HG03280 (cell line): ENCODE data around the gene SPATA31D3.
"Not testable (repeated sequence)": the region's sequence is repeated elsewhere in the genome, so short reads cannot be mapped to it uniquely, and the experiment has no call there.

Experiments used
- ATAC-seq: cut with Tn5 transposase; IDR thresholded peaks from one replicate; pipeline ENCODE4 v1.9.1; 2021; ENCODE audit warnings: mild to moderate bottlenecking, moderate library complexity; ENCODE audit not compliant: unreplicated experiment

SPATA31D3 gene

DNA sequence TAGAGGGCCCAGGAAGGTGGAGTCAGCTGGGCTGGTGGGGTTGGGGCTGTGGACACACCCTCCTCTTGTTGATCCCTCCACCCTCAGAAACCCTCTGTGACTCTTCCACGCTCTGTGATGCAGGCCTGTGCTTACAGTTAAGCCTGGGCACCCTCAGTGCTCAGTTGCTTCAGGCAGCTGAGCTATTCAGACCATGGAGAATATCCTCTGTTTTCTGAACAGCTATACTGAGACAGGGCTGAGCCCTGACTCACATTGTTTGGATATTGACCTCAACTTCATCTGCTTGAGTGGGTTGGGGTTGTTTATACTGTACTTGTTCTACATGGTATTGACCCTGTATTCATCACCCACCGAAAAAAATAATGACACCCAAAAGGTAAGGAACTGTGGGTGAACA is at the start of gene SPATA31D3:
Gene SPATA31D3 (plus strand): TSS at position 108 of the 400 bp plus-strand sequence. CDS start 86 bp downstream, at position 194.
- ATAC-seq = not testable (repeated sequence)

DNA sequence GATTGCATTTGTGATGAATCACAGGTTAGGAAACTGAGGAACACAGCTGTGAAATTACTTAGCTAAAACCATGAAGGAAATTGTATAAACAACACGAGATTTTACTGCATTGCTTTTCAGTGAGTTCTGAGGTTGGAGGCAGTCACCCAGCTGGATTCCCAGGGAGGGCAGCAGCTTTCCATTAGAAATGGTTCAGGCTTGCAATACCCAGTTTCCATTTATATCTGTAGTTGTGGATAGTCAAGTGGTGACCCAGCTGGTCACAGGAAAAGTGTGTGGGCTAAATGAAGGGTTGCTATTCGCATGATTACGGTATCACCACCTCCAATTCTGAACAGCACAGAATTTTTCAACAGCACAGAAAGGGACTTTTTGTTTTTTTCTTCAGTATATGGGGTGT is 49.4 kb upstream of the SPATA31D3 start:
- no peak for ATAC-seq

DNA sequence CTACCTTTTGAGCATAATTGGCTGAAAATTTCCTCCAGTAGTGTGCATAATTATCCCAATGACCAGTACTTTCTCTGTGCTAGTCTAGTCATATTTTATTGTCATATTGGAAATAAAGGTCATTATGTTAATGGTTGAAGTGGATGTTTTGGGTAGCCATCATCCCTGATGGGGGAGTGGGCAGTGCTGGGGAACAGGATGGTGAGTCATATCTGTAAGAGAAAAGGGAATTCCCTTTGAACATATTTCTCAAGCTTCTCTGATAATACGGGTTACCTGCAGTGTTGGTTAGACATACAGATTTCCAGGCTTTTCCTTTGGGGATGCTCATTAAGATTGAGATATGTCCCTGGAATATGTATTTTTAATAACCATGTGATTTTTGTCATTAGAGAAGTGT is 48.4 kb upstream of the SPATA31D3 start:
- no peak for ATAC-seq

DNA sequence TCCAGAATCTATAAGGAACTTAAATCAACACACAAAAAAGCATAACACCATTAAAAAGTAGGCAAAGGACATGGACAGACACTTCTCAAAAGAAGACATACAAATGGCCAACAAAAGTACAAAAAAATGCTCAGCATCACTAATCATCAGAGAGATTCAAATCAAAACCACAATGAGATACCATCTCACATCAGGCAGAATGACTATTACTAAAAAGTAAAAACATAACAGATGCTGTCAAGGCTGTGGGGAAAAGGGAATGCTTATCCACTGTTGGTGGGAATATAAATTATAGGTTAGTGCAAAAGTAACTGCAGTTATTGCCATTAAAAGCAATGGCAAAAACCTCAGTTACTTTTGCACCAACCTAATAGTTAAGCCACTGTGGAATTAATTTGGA is 47.2 kb upstream of the SPATA31D3 start:
- ATAC-seq = no peak

DNA sequence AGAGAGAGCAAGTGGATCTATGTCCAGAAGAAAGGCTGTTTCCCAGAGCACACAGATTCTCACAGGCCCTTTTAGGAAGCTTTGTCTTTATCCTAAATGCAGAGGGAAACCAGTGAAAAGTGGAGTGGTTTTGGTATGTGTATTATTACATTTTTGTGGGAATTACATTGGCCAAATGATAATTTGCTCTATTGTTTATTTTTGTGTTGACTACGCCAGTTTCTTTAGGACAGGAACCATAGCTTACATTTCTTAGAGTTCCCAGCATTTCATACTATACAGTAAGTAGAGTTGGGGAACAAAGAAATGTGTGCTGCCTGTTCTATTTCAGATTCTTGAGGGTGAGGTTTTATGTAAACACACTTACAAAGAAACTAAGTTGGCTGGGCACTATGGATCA is 44.4 kb upstream of the SPATA31D3 start:
- no peak for ATAC-seq

DNA sequence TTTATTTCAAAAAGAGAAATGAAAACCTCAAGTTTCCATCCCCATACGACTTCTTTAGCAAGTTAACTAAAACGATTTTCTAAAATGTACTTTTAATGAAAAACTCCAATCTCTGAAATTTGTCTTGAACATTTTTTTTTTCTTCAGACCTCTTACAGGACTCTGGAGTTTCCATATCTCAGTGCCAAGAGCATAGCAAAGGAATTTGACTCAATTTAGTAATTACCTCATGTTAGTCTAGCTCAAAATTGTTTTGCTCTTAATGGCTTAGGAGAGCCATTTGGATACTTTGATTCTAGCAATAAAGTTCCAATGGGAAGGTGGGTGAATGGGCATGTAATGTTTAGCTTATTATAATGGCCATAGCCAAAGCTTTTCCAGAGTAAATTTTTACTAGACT is 41.1 kb upstream of the SPATA31D3 start:
- ATAC-seq = no peak

DNA sequence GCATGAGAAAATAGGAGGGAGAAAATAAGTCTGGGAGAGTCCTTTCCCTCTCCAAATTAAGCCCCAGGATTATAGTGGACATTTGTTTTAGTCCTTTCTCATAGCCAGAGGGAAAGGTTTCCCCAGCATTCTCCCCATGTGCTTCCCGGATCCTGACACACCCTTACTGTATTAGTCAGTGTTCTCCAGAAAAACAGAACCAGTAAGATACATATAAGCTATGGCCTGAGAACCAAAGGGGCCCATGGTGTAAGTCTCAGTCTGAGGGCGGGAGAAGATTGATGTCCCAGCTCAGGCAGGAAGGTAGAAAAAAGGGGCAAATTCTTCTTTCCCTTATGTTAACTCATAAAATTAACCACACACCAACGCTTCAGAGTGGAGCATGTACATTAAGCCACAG is 40.7 kb upstream of the SPATA31D3 start:
- no peak for ATAC-seq

DNA sequence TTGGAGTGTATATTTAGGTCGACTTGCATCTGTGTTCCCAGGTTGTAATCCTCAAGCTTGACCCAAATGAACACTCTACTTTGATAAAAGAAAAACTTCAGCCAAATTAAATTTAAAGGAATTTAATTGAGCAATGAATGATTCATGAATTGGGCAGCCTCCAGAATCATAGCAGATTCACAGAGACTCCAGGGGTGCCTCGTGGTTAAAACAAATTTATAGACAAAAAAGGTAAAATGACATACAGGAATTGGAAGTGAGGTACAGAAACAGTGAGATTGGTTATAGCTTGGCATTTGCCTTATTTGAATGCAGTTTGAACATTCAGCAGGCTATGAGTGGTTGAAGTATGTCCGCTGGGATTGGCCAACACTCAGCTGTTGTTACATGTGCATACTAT is 36.6 kb upstream of the SPATA31D3 start:
- ATAC-seq = no peak

DNA sequence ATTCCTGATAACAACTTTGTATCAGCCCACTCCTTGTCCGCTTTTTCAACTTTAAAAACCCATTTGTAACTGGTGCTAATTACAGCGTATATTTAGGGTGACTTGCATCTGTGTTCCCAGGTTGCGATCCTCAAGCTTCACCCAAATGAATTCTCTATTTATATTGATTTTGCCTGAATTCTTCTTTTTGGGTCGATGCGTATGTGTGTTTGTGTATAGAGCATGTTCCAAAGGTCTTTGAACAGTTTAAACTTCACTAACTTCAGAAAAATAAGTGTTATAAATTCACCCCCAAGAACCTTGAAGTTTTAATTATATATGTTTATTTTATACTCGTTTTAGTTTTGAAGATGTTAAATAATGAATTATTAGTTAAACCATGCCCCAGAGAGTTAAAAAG is 31.2 kb upstream of the SPATA31D3 start:
- ATAC-seq = no peak

DNA sequence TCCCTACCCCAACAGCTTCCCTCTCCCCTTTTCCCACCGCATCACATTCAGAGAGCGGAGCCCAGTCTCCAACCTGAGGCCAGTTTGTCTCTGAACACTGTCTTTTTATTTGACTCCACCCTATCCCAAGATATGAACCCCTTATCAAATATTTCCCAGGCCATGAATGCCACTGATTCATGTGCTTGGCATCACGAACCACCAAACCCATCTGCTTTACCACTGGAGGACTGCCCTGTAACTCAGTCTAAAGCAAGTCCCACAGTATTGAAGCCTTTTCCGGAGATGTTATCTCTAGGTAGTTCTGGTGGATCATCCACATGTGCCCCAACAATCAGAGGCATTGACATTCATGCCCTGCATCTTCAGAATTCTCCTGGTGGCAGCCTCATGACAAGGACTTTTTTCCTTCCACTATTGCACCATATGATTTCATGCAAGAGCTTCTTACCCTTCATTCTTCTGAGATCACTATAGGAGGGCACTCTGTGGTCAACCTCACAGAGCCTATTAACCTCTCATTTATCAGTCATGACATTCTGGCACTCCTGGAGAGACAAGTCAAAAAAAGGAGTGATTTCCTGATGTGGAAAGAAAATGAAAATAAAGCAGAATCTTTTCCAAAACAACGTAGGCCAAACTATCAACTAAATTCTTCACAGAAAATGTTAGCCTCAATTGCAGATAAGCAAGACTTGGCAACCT is 27.3 kb upstream of the SPATA31D3 start:
- no peak for ATAC-seq

DNA sequence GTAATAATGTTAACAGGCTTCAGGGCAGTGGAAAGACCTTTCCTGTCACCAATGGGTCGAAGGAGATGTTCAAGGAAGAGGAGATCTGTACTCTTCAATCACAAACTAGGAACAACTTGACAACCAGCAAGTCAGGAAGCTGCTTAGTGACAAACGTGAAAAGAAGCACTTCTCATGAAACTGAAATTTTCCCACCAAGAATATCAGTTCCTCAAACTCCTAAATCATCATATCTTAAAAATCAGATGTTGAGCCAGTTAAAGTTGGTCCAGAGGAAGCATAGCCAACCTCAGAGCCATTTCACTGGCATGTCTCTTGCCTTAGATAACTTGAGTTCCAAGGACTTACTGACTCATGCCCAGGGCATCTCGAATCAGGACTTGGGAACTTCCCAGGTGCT is 24.8 kb upstream of the SPATA31D3 start:
- ATAC-seq = not testable (repeated sequence)

DNA sequence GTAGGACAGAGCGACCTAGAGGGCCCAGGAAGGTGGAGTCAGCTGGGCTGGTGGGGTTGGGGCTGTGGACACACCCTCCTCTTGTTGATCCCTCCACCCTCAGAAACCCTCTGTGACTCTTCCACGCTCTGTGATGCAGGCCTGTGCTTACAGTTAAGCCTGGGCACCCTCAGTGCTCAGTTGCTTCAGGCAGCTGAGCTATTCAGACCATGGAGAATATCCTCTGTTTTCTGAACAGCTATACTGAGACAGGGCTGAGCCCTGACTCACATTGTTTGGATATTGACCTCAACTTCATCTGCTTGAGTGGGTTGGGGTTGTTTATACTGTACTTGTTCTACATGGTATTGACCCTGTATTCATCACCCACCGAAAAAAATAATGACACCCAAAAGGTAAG is 15.0 kb upstream of the SPATA31D3 start, which contains the start of gene SPATA31D4:
Gene SPATA31D4 (plus strand): TSS at position 124 of the 400 bp plus-strand sequence. CDS start 86 bp downstream, at position 210.
- ATAC-seq = not testable (repeated sequence)

DNA sequence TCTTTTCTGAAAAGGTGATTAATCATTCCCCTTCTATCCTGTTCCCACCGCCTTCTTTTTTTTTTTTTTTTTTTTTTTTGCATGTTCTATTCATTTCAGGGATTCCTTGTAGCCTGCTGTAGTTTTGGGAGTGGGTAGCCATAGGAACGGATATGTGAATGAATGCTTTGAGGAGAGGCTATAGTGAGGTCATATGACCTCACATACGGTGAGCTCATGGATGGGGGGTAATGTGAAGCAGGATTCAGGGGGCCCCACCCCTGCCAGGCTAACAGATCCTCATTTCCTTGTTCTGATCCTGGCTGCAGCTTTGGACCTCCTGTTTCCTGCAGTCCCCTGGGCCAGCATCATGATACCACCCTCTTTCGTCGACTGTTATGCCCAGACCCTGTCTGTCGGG is 13.2 kb upstream of the SPATA31D3 start:
- ATAC-seq = not testable (repeated sequence)

DNA sequence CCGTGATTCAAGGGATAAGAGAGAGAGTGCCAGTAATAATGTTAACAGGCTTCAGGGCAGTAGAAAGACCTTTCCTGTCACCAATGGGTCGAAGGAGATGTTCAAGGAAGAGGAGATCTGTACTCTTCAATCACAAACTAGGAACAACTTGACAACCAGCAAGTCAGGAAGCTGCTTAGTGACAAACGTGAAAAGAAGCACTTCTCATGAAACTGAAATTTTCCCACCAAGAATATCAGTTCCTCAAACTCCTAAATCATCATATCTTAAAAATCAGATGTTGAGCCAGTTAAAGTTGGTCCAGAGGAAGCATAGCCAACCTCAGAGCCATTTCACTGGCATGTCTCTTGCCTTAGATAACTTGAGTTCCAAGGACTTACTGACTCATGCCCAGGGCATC is 9.8 kb upstream of the SPATA31D3 start:
- not testable (repeated sequence) for ATAC-seq

DNA sequence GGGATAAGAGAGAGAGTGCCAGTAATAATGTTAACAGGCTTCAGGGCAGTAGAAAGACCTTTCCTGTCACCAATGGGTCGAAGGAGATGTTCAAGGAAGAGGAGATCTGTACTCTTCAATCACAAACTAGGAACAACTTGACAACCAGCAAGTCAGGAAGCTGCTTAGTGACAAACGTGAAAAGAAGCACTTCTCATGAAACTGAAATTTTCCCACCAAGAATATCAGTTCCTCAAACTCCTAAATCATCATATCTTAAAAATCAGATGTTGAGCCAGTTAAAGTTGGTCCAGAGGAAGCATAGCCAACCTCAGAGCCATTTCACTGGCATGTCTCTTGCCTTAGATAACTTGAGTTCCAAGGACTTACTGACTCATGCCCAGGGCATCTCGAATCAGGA is 5.3 kb downstream of the SPATA31D3 start:
- not testable (repeated sequence) for ATAC-seq

DNA sequence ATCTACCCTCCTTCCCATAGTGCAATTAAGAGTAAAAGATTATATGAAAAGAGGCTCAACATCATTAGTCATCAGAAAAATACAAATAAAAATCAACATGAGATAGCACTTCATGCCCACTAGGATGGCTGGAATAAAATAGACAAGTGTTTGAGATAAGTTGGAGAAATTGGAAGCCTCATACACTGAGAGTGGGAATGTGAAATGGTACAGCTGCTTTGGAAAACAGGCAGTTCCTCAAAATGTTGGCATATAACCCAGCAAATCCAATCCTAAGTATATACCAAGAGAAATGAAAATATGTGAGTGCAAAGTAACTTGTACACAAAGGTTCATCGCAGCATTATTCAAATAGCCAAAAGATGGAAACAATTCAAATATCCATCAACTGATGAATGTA is 9.8 kb downstream of the SPATA31D3 start:
- no peak for ATAC-seq

DNA sequence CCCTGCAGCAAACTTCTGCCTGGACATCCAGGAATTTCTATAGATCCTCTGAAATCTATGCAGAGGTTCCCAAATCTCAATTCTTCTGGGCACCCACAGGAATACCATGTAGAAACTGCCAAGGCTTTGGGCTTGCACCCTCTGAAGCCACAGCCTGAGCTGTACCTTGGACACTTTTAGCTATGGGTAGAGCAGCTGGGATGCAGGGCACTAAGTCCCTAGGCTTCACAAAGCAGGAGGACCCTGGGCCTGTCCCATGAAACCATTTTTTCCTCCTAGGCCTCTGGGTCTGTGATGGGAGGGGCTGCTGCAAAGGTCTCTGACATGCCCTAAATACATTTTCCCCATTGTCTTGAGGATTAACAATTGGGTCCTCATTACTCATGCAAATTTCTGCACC is 12.3 kb downstream of the SPATA31D3 start:
- ATAC-seq = no peak

DNA sequence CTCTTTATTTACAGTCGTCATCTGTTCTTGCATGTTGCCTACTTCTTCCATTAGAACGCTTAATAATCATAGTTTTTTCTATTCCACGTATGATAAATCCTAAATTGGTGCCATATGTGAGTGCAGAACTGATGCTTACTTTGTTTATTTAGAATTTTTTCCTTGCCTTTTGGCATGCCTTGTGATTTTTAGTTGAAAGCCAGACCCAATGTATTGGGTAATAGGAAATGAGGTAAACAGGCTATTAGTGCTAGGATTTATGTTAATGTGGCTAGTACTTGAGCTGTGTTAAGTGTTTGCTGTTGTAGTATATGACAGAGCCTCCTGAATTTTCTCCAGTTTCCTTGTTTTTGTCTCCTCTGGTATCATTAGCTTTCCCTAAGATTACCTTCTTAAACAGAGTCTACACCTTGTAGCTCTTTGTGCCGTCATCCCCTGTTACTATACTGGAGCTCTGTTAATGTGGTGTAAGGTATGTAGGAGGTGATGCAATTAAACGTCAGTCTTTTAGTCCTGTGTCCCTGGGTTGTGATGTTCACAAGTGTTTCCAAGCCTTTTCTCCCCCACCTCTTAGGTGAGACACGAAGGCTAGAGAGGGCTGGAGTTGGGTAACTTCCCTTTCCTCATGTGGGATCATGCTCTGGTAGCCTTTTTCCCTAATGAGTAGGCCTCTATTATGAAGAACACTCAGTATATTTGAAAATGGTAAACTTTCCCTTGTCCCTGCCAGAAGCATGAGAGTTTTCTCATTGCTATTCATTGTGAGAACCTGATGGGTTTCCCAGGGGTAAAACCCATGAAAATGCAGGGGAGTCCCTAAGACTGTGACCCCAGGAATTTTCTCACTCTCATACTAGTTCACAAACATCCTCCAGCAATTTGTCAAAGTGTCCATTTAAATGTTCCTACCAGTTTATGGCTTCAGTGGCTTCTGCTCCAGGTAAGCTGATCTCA is 21.2 kb downstream of the SPATA31D3 start:
- no peak for ATAC-seq

DNA sequence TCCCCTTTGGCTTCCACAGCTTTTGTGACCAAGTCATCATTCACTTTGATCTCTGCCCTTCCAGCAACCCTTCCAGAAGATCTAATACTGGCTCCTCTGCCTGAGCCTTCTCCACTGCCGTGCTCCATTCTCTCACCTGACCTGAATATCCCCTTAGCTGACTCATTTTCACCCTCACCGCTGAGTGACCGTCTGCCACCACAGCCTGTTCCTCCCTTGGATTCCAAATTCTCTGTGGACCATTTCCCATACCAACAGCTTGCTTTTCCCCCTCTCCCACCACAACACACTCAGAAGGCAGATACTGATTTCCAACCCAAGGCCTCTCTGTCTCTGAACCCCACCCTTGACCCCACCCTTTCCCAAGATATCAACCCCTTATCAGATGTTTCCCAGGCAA is 24.7 kb downstream of the SPATA31D3 start:
- ATAC-seq = no peak

DNA sequence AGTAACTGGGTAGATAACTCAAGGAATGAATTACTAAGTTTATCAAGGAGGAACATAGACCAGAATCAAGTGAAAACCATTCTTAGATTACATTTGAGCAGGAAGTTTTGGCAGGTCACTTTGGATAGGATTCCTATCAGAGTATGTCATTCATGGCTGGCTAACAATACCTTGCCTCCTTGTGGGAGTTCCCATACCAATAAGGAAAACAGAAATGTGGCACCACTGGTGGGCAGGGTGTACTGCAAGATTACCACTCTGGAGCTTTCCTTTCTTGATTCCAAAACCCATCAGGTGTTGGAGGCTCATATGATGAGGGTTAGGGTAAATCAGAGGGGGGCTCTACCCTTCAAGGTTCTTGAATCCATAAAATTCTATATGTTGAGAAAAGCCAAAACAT is 26.7 kb downstream of the SPATA31D3 start:
- no peak for ATAC-seq

DNA sequence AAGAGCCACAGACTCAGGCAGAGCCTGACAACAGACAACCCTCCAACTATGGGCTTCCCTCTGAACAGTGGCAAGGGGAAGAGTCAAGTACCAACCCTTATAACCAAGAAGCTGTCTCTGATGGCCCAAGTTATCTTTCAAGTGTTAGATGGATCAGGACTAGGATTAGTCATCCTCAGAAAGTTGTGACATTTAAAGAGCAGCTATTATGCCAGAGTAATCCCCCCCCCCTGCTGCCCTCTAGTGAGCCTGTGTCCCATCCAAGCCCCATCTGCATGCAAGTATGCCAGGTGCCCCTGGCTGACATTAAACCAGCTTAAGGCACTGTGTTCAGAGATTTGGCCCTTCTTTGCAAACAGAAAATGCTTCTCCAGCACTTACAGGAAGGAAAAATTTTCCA is 28.4 kb downstream of the SPATA31D3 start:
- no peak for ATAC-seq

DNA sequence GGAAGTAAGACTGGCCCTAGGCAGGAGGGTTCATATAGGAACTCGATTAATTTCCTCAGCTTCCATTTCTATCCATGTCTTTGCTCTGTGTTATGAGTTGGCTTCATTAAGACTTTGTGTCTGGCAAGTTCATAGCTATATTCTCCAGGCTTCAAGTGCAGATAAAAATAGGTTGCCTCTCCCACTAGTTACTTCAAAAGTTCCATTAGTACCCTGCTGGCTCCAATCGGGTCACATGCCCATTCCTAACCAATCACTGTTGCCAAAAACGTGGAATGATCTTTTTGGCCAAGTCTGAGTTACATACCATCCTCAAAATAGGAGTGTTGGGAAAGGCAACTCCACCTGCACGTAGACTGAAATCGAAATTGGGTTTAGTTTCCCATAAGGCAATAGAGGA is 31.5 kb downstream of the SPATA31D3 start:
- no peak for ATAC-seq
